NCI-H748 treated with DMSO at 0.1 percent for 48 hours (cell line): ENCODE data around the gene DENND10.
"Not testable (repeated sequence)": the region's sequence is repeated elsewhere in the genome, so short reads cannot be mapped to it uniquely, and the experiment has no call there.

Source experiments
- DNase-seq: peaks from one replicate; lab custom pipeline; 2025; lab: John Stamatoyannopoulos, UW

The DENND10 gene

DNA sequence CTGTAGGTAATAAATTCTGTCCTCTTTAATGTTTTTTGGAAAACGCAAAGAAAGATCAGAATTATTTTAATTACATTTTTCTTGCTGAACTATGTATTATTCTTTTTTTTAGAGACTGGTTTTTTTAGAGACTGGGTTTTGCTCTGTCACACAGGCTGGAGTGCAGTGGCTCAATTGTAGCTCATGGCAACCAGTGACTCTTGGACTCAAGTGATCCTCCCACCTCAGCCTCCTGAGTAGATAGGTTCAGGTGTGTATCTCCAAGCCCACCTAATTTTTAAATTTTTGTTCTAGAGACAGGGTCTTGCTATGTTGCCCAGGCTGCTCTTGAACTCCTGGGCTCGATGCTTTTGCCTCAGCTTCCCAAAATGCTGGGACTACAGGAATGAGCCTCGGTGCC, 5.3 kb upstream of the DENND10 start:
- no peak for DNase-seq

GRCh38 chr10:119100434-119101238, 3.3 kb upstream of the DENND10 start:
- no peak for DNase-seq

GRCh38 chr10:119101366-119102098, 2.4 kb upstream of the DENND10 start:
- no peak for DNase-seq

GRCh38 chr10:119103241-119103902, 541 bp upstream of the DENND10 start:
- no peak for DNase-seq

DNA sequence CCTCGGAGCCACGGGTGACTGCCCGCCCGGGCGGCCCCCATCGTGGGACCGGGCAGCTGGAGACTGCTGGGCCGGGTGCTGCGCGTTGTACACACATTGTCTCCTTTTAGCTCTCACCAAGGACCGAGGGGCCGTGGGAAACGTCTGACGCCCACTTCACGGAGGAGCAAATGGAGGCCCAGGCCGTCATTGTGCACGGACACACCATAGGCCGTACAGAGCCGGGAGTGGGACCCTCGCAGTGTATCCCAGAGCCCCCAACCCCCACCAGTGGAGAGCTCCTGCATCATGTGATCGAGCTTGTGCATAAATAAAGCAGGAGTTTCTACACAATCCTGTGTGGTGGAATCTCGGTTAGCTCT, 722 bp downstream of the DENND10 start:
- no peak for DNase-seq

GRCh38 chr10:119105155-119105554, 1.2 kb downstream of the DENND10 start:
- DNase-seq: no peak

DNA sequence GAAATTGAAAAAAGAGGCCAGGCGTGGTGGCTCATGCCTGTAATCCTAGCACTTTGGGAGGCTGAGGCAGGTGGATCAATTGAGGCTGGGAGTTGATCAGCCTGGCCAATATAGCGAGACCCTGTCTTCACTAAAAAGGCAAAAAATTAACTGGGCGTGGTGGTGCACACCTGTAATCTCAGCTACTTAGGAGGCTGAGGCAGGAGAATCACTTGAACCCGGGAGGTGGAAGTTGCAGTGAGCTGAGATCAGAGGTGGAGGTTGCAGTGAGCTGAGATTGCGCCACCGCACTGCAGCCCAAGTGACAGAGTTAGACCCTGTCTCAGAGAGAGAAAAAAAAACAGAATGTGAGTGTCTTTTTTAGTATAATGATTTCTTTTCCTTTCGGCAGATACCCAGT, 2.0 kb downstream of the DENND10 start:
- DNase-seq: not testable (repeated sequence)

GRCh38 chr10:119107106-119107505, 3.2 kb downstream of the DENND10 start:
- DNase-seq: not testable (repeated sequence)

DNA sequence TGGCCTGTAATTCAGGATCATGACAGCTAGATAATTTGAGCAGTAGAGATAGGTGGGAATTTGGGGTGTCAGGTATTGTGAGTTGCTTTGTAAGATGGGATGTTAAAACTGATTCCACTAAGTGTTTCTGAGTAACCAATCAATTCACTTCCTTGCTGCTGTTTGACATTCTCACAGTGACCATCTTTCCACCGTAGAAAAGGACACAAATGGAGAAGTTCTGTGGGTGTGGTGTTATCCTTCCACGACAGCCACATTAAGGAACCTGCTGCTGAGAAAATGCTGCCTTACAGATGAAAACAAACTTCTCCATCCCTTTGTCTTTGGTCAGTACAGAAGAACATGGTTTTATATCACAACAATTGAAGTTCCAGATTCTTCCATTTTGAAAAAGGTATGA, 3.9 kb downstream of the DENND10 start:
- not testable (repeated sequence) for DNase-seq

DNA sequence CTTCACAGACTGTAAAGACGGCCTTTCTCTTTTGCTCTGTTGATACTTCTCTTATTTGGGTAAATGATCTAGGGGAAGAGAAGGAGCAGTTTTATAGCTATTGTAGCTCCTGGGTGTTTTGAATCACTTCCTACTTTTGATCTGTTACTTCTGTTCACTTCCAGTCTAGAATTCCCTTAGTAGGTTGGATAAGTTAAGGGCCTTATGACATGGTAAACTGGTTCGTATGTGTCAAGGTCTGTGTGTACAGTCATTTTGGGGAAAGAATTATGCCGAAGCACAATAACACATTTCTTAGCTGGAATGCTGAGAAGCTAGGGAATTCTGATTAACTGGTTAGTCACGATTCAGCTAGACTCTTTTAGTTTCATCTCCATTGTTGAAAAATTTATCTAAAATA, 8.1 kb downstream of the DENND10 start:
- no peak for DNase-seq

DNA sequence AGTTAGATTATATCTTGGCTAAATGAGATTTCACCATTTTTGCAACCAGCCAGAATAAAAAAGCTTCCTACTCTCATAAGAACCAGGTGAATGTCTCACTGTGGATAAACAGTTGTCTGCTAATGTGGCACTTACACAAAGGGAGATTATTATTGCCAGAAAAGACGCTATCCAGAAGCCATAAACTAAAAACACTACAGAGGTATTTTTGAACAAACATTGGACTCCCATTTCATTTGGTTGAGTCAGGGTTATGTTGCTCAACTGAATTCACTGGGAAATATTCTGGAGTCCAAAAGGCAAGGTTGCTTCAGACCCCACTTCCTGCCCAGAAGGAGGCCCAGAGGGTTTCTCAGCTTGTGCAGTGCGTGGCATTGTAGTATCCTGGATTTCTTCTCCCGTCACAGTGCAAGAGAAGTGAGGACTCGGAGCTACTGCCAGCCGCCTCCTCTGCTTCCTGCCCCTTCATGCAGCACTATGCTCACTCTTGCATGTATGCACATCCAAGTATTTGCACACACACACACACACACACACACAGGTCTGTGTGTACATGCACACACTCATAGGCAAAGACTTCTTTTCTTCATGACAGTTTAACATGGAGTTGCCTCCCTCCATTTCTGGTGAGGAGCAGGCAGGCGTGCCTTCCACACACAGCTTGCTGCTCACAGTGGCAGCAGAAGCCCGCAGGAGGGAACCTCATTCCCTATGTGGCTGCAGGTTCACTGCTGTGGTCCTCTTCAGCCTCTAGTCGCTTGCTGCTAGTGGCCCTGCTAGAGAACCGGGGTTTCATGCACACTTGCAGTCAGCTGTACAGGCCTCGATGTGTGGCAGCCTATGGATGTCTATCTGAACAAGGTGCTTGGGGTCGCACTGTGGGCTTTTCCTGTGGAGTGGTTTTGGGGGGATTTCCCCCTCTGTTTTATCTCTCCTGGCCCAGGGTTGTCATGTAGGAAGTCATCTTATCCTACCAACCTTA, 10.1 kb downstream of the DENND10 start:
- no peak for DNase-seq

DNA sequence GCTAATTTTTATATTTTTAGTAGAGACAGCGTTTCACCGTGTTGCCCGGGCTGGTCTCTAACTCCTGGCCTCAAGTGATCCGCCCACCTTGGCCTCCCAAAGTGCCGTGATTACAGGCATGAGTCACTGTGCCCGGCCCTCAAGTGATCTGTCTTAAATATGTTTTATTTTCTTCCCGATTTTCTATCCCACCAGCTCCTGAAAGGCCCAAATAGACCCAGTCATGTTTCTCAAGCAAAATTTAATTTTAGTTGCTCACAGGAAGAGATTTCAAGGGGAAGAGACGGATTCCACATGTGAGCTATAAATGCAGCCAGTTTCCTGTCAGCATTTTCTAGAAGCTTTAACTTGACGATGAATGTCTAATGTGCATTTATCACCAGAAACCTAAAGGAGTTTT, 12.0 kb downstream of the DENND10 start:
- DNase-seq: no peak

GRCh38 chr10:119116326-119116951, 12.5 kb downstream of the DENND10 start:
- DNase-seq: no peak

DNA sequence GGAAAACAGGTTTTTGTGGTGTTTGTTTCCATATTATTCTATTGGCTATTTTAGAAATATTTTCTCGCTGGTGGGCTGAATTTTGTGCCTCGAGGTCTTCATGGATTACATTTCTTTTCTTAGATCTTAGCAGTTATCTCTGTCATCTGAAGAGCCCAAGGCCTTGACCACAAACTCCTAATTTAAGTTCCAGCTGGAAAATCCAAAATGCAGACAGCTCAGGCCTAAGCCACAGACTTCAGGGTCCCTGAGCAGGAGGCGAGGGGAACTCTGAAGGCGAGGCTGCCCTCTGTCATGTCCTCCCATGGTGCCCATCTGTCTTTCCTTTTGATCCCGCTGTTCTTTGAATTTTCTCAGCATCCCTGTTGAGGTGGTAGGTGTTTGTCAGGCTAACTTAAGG, 14.3 kb downstream of the DENND10 start:
- DNase-seq: no peak

DNA sequence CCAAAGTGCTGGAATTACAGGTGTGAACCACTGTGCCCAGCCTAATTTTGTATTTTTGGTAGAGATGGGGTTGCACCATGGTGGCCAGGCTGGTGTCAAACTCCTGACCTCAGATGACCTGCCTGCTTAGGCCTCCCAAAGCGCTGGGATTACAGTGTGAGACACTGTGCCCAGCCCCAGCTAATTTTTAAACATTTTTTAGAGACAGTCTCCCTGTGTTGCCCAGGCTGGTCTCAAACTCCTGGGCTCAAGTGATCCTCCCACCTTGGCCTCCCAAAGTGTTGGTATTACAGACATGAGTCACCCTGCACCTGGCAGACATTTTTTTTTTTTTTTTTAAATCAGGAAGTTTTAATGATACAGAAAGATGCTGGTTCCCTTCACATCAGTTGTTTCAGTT, 15.5 kb downstream of the DENND10 start:
- no peak for DNase-seq

DNA sequence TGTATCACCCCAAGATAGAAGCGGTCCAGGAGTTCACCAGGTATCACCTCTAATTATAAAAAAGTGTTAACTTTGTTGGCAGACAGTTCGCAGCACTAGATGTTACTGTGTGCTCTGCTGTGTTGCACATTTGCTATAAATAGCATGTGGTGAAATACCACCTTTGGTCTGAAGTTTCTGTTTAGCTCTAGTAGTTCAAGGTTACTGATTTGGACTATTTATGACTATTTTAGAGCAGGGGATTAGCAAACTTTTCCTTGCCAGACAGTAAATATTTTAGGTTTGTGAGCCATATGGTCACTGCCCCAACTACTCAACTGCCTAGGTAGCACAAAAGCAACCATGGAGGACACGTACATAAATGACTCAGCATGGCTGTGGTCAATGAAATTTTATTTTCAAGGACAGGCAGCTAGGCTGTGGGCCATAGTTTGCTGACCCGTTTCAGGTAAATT, 16.5 kb downstream of the DENND10 start:
- DNase-seq: no peak

DNA sequence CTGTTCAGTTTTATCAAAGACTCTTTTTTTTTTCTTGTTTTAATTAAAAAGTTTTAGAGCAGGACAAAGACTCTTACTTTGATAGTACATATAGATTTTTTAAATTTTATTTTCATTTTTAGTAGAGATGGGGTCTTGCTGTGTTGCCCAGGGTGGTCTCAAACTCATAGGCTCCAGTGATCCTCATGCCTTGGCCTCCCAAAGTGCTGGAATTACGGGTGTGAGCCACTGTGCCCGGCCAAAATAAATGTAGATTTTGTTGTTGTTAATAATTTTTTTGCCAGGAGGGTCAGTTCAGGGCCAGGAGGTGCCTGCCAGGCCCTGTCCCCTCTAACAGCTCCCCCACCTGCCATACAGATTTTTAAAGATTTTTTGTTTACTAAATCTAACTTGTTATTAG, 17.0 kb downstream of the DENND10 start:
- no peak for DNase-seq

GRCh38 chr10:119125942-119126341, 22.0 kb downstream of the DENND10 start:
- no peak for DNase-seq

DNA sequence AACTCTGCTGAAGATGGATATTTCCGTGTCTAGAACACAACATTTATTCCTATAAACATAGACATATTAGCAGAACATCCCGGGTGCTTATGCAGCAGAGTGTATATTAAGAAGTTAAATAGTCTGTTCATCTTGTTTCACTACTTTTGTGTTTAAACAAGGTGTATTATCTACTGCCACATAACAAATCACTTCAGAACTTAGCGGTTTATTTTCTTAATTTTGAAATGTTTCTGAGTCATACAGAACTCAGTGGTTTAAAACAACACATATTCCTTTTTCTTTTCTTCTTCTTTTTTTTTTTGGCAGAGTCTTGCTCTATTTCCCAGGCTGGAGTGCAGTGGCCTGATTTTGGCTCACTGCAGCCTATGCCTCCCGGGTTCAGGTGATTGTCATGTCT, 25.8 kb downstream of the DENND10 start:
- DNase-seq: no peak

GRCh38 chr10:119131512-119132240, 27.8 kb downstream of the DENND10 start:
- DNase-seq: no peak
